Neural progenitor cell (in vitro differentiated cells): ENCODE results near the gene ASB1.

Source experiments
- EZH2 ChIP-seq: fragments of 200-600 bp; sonication (generic); IDR thresholded peaks from 2 replicates; pipeline ENCODE4 v1.6.1; 2017; ENCODE audit warnings: antibody characterized with exemption, mild to moderate bottlenecking, moderate library complexity
- EZH2phosphoT487 ChIP-seq: fragments of 200-600 bp; sonication (generic); IDR thresholded peaks from 2 replicates; pipeline ENCODE4 v1.6.1; 2017; ENCODE audit warnings: antibody characterized with exemption
- TF ChIP-seq, protein P1 (sequence below): fragments of 200-600 bp; sonication (generic); IDR thresholded peaks from 2 replicates; pipeline ENCODE4 v1.5.1; 2017; ENCODE audit warnings: antibody characterized with exemption, mild to moderate bottlenecking

DNA sequence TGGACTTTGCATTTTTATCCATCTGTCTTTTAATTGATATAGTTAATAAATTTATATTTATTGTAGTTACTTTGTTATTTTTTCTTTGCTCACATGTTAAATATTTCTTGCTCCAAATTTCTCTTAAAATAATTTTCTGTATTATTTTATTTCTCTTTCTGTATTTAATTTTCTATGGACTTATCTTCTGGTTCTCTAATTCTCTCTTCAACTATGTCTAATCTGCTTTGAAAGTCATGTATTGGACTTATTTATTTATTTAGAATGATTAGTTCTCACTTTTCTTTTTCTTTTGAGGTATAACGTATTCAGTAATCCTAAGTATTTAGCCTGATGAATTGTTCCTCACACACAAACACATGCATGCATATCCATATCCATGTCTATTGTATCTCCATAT lies 53.1 kb downstream of the ASB1 start:
- TF ChIP-seq, protein P1, sequence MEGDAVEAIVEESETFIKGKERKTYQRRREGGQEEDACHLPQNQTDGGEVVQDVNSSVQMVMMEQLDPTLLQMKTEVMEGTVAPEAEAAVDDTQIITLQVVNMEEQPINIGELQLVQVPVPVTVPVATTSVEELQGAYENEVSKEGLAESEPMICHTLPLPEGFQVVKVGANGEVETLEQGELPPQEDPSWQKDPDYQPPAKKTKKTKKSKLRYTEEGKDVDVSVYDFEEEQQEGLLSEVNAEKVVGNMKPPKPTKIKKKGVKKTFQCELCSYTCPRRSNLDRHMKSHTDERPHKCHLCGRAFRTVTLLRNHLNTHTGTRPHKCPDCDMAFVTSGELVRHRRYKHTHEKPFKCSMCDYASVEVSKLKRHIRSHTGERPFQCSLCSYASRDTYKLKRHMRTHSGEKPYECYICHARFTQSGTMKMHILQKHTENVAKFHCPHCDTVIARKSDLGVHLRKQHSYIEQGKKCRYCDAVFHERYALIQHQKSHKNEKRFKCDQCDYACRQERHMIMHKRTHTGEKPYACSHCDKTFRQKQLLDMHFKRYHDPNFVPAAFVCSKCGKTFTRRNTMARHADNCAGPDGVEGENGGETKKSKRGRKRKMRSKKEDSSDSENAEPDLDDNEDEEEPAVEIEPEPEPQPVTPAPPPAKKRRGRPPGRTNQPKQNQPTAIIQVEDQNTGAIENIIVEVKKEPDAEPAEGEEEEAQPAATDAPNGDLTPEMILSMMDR: no peak
- TF ChIP-seq EZH2phosphoT487 (no peak), EZH2 (no peak)
